SKM-1 (cell line): ENCODE data around the gene IL1RAPL2.
"Not testable (repeated sequence)": the region's sequence is repeated elsewhere in the genome, so short reads cannot be mapped to it uniquely, and the experiment has no call there.

Source experiments
- DNase-seq: peaks from one replicate; lab custom pipeline; 2025; ENCODE audit not compliant: unreplicated experiment; lab: John Stamatoyannopoulos, UW

The IL1RAPL2 gene

DNA sequence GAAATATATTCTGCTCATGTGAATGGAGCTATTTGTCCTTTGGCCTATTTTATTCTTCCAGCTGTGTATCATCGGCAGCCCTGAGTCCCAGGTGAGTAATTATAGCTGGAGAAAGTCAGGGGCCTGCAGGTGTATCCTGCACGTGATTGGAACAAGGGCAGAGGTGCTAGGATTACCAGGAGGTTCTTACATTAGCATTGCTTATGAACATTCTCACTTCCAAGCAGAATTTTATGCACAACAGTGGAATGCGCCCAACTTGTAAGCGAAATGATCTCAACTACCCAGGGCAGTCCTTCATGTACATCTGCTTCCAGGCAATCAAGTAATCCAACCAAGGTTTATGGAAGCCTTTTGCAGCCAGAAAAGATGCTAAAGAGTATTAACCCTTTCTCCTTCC, 1187.4 kb downstream of the IL1RAPL2 start:
- DNase-seq, result no peak

DNA sequence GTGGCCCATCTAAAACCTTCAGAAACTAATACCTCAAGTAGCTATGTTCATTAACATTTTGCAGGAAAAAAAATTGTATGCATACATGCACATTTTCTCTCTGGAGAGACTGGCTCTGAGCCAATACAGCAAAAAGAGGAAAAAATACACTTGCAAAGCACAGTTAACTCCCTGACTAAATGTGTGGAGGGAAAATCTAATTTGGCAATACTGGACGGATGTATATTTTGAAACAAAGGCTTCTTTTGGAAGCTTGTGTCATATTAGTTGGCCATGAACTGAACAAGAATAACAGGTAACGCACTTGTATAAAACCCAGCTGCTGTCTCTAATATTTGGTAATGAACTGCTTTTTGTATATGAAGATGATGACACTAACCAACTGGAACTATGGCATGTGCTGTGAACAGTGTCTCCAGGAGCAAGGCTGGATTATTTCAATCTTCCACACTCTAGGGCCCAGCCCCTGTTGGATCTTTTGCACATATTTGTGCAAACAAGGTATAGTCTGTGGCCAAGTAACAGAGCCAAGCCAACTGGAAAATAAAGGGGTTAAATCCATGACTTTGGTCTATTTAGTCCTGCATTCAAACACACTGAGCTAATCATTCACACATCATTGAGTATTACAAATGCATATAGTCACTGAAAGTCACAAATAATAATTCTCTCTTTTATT, 1188.4 kb downstream of the IL1RAPL2 start:
- DNase-seq, result no peak

- DNase-seq, result no peak
Observed at GRCh38 chrX:105755109-105755508, 1189.1 kb downstream of the IL1RAPL2 start.

- DNase-seq, result no peak
Observed at GRCh38 chrX:105758754-105759153, 1192.8 kb downstream of the IL1RAPL2 start.

DNA sequence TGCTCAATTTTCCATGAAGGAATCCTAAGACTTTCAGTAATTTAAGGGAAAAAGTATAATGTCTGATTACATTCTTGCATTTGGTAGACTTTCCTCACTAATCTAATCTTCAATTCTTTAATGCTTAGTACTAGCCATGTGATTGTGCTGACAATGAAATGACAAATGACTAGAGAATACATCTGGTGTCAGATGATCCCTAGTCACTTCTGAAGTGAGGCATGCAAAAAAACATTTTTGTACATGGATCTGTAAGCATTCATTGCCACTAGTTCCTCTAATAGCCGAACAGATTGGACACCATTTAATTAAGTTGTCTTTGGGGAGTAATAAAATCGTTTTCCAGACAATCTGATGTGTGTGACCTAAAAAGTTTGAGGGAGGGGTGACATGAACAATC, 1193.6 kb downstream of the IL1RAPL2 start:
- no peak for DNase-seq

- no peak for DNase-seq
Observed at GRCh38 chrX:105765691-105766090, 1199.7 kb downstream of the IL1RAPL2 start.

- DNase-seq, result no peak
Observed at GRCh38 chrX:105773801-105774200, 1207.8 kb downstream of the IL1RAPL2 start.

GRCh38 chrX:105775679-105776078, 1209.7 kb downstream of the IL1RAPL2 start:
- DNase-seq, result no peak

- DNase-seq, result no peak
Observed at GRCh38 chrX:105781804-105782203, 1215.8 kb downstream of the IL1RAPL2 start.

- not testable (repeated sequence) for DNase-seq
Observed at GRCh38 chrX:105796877-105797276, 1230.9 kb downstream of the IL1RAPL2 start.

GRCh38 chrX:105803891-105804290, 1237.9 kb downstream of the IL1RAPL2 start:
- no peak for DNase-seq

DNA sequence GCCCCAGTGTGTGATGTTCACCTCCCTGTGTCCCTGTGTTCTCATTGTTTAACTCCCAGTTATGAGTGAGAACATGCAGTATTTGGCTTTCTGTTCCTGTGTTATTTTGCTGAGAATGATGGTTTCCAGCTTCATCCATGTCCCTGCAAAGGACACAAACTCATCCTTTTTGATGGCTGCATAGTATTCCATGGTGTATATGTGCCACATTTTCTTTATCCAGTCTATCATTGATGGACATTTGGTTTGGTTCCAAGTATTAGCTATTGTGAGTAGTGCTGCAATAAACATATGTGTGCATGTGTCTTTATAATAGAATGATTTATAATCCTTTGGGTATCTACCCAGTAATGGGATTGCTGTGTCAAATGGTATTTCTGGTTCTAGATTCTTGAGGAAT, 1239.7 kb downstream of the IL1RAPL2 start:
- DNase-seq, result not testable (repeated sequence)

- no peak for DNase-seq
Observed at GRCh38 chrX:105816517-105816916, 1250.5 kb downstream of the IL1RAPL2 start.
